HCT116 (cell line): ENCODE data around the gene KIF25. TPM values are rescaled to one million over a fixed set of nuclear protein-coding genes. Genes with fewer than 3 reads are reported as not detected.

Experiments
- ATAC-seq: fragments of 200-7000 bp; cut with Tn5 transposase; 2 replicates; pipeline ENCODE4 v1.9.1; 2020; ENCODE audit warnings: mild to moderate bottlenecking, moderate library complexity
- BruUV-seq: library from RNA; stranded (reverse); fragments of 400-500 nt; replicated peaks from 2 replicates; lab custom pipeline; 2021; lab: Mats Ljungman, UMichigan
- CTCF ChIA-PET: fragments of 300-600 bp; sonication (Branson Sonifier 250); formaldehyde crosslinking; loops from one replicate; lab custom pipeline; 2021; ENCODE audit warnings: antibody characterized with exemption; lab: Charles Lee
- POLR2A ChIA-PET: fragments of 300-600, 350-600 bp; sonication (Branson Sonifier 250); formaldehyde crosslinking; loops from one replicate; lab custom pipeline; 2021; ENCODE audit warnings: antibody characterized with exemption; lab: Charles Lee
- RAD21 ChIA-PET, 2 experiments: fragments of 300-600 bp; sonication (Branson Sonifier 250); formaldehyde crosslinking; loops; one replicate each; lab custom pipeline; 2023; ENCODE audit warnings: low total read pairs in 2 of 2; ENCODE audit not compliant: uncharacterized antibody in 2 of 2, unreplicated experiment in 2 of 2, low non-redundant PET in 1 of 2; lab: Charles Lee
- DNase-seq: peaks from one replicate; pipeline ENCODE4 v3.0.0-alpha.2; 2010; ENCODE audit warnings: low read depth, low spot score
- H2AFZ ChIP-seq: fragments of 200-600 bp; shearing (Covaris generic), sonication (generic); 2 replicates; pipeline ENCODE4 v1.6.1; 2017; ENCODE audit warnings: low read depth, mixed run types, mixed read lengths, antibody characterized with exemption, low read length; ENCODE audit not compliant: poor library complexity, severe bottlenecking
- H3K27ac ChIP-seq: 2 replicates; pipeline ENCODE4 v1.5.1; 2012; ENCODE audit warnings: low read depth, low read length
- H3K27me3 ChIP-seq: fragments of 200-600 bp; sonication (generic); 2 replicates; pipeline ENCODE4 v1.6.1; 2016; ENCODE audit warnings: mixed run types, low read length, mixed read lengths; ENCODE audit not compliant: insufficient read depth
- H3K36me3 ChIP-seq, 2 experiments: fragments of 200-500 bp in 1 of 2; fragments of 200-600 bp in 1 of 2; sonication (Bioruptor generic) in 1 of 2; sonication (generic) in 1 of 2; 2 replicates each; pipeline versions ENCODE4 v1.5.1 to v1.6.1; 2014 to 2016; ENCODE audit warnings: low read length in 2 of 2, inconsistent platforms in 1 of 2, mixed read lengths in 1 of 2, mixed run types in 1 of 2; ENCODE audit not compliant: insufficient read depth in 2 of 2, control insufficient read depth in 1 of 2
- H3K4me1 ChIP-seq, 2 experiments: fragments of 200-600 bp in 1 of 2; sonication (generic) in 1 of 2; 2 replicates each; pipeline versions ENCODE4 v1.5.1 to v1.6.1; 2012 to 2017; ENCODE audit warnings: low read length in 2 of 2, inconsistent platforms in 1 of 2, mild to moderate bottlenecking in 1 of 2, mixed read lengths in 1 of 2, mixed run types in 1 of 2, moderate library complexity in 1 of 2; ENCODE audit not compliant: insufficient read depth in 2 of 2, control insufficient read depth in 1 of 2
- H3K4me2 ChIP-seq: fragments of 200-600 bp; sonication (generic); 2 replicates; pipeline ENCODE4 v1.6.1; 2017; ENCODE audit warnings: mixed run types, low read length, mixed read lengths
- H3K4me3 ChIP-seq, 2 experiments: fragments of 200-600 bp in 1 of 2; sonication (generic) in 1 of 2; replicated peaks in 1 of 2; 2 replicates each; pipeline ENCODE4 v1.5.1; 2011 to 2016; ENCODE audit warnings: low read length in 2 of 2, control low read depth in 1 of 2, low read depth in 1 of 2, mild to moderate bottlenecking in 1 of 2, mixed read lengths in 1 of 2, mixed run types in 1 of 2
- H3K79me2 ChIP-seq: fragments of 200-600 bp; sonication (generic); 2 replicates; pipeline ENCODE4 v1.6.1; 2017; ENCODE audit warnings: mild to moderate bottlenecking, mixed run types, low read length, moderate library complexity, mixed read lengths; ENCODE audit not compliant: insufficient read depth
- H3K9ac ChIP-seq: fragments of 200-600 bp; sonication (generic); 2 replicates; pipeline ENCODE4 v1.6.1; 2016; ENCODE audit warnings: low read length, mixed read lengths
- H3K9me2 ChIP-seq: fragments of 200-600 bp; sonication (generic), shearing (Covaris generic); 2 replicates; pipeline ENCODE4 v1.6.1; 2017; ENCODE audit warnings: mixed run types, mild to moderate bottlenecking, moderate library complexity; ENCODE audit not compliant: insufficient read depth
- H3K9me3 ChIP-seq, 2 experiments: fragments of 200-500 bp in 1 of 2; fragments of 200-600 bp in 1 of 2; sonication (Bioruptor generic) in 1 of 2; sonication (generic) in 1 of 2; 2 replicates each; pipeline ENCODE4 v1.6.1; 2014 to 2017; ENCODE audit warnings: low read length in 2 of 2, mixed read lengths in 2 of 2, inconsistent platforms in 1 of 2, low read depth in 1 of 2, mild to moderate bottlenecking in 1 of 2, mixed run types in 1 of 2, moderate library complexity in 1 of 2; ENCODE audit not compliant: control insufficient read depth in 1 of 2, insufficient read depth in 1 of 2
- H4K20me1 ChIP-seq: fragments of 200-600 bp; sonication (generic), shearing (Covaris generic); 2 replicates; pipeline ENCODE4 v1.6.1; 2017; ENCODE audit warnings: mixed run types, mild to moderate bottlenecking, moderate library complexity; ENCODE audit not compliant: insufficient read depth
- CTCF ChIP-seq, 3 experiments: fragments of 200-600 bp in 1 of 3; sonication (generic) in 1 of 3; IDR thresholded peaks in 2 of 3; conservative IDR thresholded peaks in 1 of 3; 2 replicates each; pipeline ENCODE4 v1.5.1; 2012 to 2017; ENCODE audit warnings: low read depth in 2 of 3, low read length in 2 of 3, antibody characterized with exemption in 1 of 3, borderline replicate concordance in 1 of 3, control low read depth in 1 of 3, mild to moderate bottlenecking in 1 of 3, mixed read lengths in 1 of 3, mixed run types in 1 of 3, moderate library complexity in 1 of 3; ENCODE audit not compliant: insufficient read depth in 1 of 3
- POLR2A ChIP-seq: IDR thresholded peaks from 2 replicates; pipeline ENCODE4 v1.7.0; 2011; ENCODE audit warnings: borderline replicate concordance; ENCODE audit not compliant: insufficient read depth, insufficient read length; ENCODE audit errors: extremely low read depth
- REST ChIP-seq: IDR thresholded peaks from 2 replicates; pipeline ENCODE4 v1.6.1; 2012; ENCODE audit warnings: low read depth
- SP1 ChIP-seq: IDR thresholded peaks from 2 replicates; pipeline ENCODE4 v1.6.1; 2012; ENCODE audit warnings: low read depth
- ZBTB33 ChIP-seq: IDR thresholded peaks from 2 replicates; pipeline ENCODE4 v1.6.1; 2011; ENCODE audit warnings: mild to moderate bottlenecking, low read length, moderate library complexity; ENCODE audit not compliant: insufficient replicate concordance; ENCODE audit errors: extremely low read depth
- ZNF274 ChIP-seq: fragments of 200-500 bp; sonication (Bioruptor generic); IDR thresholded peaks from 2 replicates; pipeline ENCODE4 v1.6.1; 2014; ENCODE audit warnings: mild to moderate bottlenecking, low read depth, low read length, inconsistent platforms
- intact Hi-C: fragments of 100-400 bp; cut with micrococcal nuclease; formaldehyde crosslinking; loops from 2 replicates; pipeline ENCODE4 v1.10.0; 2022
- total RNA-seq: library from RNA; stranded (reverse); gene quantifications from one replicate; pipeline ENCODE4 v1.2.1, GENCODE V29; 2021; ENCODE audit not compliant: unreplicated experiment

Gene KIF25
- total RNA-seq, 1 experiment from 2014 or later, result not detected

GRCh38 chr6:168044521-168045130 lies 47.2 kb downstream of the KIF25 start:
- no peak for DNase-seq
- intact Hi-C loops, result no loop called here
- no peak overlapping the region for H2AFZ ChIP-seq
- H3K79me2 ChIP-seq, result no peaks in the 10 kb centered on the region
- ChIA-PET RAD21 (no interaction called here), POLR2A (no interaction called here), CTCF (interaction anchor here (1.7 kb wide), 1 partner anchor 74 kb away, joined by 3 read pairs; no protein-coding TSS in a partner anchor)
- H3K9ac ChIP-seq, result no peak overlapping the region
- no peaks in the 10 kb centered on the region for H3K9me2 ChIP-seq
- TF ChIP-seq CTCF (IDR thresholded peaks at IDR 0.05 in 2 of 3, conservative IDR thresholded peaks at IDR 0.05 in 1 of 3; ENCODE audit: borderline replicate concordance in 1 of 3, insufficient read depth in 1 of 3, low read depth in 2 of 3, low read length in 2 of 3), result no peak
- TF ChIP-seq POLR2A, result no peak
- no peak for TF ChIP-seq SP1
- no peak for TF ChIP-seq ZBTB33
- TF ChIP-seq ZNF274, result no peak
- TF ChIP-seq REST, result no peak
- no peak overlapping the region for H3K4me3 ChIP-seq
- no peak overlapping the region for H3K4me2 ChIP-seq
- H3K27ac ChIP-seq, result no peak overlapping the region
- no peaks in the 10 kb centered on the region for H3K27me3 ChIP-seq
- no peaks in the 10 kb centered on the region for H3K4me1 ChIP-seq
- no TSS peak for BruUV-seq
- H4K20me1 ChIP-seq, result no peaks in the 10 kb centered on the region
- H3K9me3 ChIP-seq, result no peaks in the 10 kb centered on the region
- no peaks in the 10 kb centered on the region for H3K36me3 ChIP-seq
- ATAC-seq, result no peak
